NOMO-1 treated with DMSO at 0.1 percent for 48 hours (cell line): ENCODE data around the gene CRYBG1.
"Not testable (repeated sequence)": the region's sequence is repeated elsewhere in the genome, so short reads cannot be mapped to it uniquely, and the experiment has no call there.

Experiments used
- DNase-seq: peaks from one replicate; lab custom pipeline; 2025; ENCODE audit not compliant: unreplicated experiment; lab: John Stamatoyannopoulos, UW

The CRYBG1 gene

DNA sequence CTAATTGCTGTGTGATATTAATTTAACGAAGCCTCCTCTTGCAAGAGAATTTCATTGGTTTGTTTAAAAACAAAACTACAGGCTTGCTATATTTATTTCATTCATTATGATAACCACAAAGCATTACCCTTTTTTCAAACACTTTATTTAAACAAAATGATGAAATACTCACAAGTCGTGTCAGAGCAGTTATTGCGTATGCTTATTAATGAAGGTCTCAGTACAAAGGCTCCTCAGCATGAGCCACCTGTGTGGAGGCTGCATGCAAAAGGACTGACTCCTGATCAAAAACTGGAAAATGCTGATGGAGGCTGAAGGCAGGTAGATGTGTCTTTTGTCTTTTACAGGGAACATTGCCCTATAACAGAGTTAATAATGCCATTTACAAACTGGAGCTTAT, 130.5 kb downstream of the CRYBG1 start:
- peak; percentile 6 for DNase-seq

- peak; percentile 46 for DNase-seq
These were observed 134.5 kb downstream of the CRYBG1 start for GRCh38 chr6:106495014-106495413.

DNA sequence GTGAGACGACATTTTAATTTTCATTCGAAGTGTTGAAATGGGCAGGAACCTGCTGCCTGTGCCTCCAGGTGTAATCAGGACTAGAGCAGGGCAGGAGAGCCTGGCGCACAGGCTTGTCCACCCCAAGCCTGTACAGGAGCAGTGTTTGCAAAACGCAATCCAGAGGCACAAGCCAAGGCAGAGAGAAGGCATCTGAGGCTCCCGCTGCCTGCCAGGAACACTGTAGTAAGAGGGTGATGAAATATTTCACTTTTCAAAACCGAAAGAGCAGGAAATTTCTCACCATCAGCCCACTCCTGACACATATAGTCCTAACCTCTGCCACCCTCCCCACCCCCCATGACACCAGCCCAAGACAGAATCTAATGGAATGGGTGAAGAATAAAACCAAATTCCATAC, 136.3 kb downstream of the CRYBG1 start:
- no peak for DNase-seq

DNA sequence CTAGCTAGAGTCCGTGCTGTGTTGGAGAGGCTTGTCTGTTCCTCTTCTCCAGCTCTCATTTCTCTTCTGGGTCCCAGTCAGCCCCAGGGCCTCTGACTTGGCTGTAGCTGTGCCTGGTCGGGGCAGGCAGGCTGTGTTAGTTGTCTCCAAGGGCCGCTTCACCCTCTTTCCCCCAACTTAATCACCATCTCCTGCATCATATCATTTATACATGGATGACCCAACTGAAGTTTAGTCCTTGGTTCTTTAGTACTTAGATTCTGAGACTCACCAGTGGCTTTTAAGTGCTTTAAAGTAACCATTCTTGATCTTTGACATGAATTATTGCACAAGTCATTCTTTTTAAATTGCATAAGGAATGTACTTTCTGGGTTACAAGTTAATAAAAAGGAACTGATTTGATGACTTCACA, 141.4 kb downstream of the CRYBG1 start:
- peak; percentile 34 for DNase-seq

DNA sequence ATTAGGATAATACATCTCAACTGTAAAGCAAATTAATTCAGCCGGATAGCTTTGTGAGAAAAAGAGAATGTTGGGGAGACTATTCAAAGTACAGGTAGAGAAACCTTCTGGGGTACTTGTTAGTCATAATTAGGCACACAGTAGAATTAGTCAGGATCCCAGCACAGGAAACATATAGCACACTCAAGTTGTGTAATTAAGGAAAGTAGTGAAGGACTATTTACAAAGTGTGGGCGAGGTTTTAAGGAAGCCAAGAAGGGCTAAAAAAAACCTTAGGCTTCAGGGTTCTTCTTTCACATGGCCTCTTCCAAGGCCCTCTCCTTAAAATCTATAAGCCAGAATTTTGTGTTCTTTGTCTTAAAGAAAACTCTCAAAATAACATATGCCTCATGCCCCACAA, 142.0 kb downstream of the CRYBG1 start:
- peak; percentile 16 for DNase-seq

DNA sequence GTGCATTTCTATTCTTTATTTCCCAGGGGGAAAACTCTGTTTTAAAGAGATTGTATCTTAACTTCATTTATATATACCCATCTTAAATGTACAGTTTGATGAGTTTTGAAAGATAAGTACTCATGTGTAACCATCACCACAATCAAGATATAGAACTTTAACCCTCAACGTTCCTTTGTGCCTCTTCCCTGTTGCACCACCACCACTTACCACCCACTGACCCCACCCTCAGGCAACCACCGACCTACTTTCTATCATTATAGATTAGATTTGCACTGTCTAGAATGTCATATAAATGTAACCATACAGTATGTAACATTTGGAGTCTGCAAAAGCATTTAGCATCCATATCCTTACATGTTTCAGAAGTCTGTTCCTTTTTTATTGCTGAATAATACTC, 147.8 kb downstream of the CRYBG1 start:
- no peak for DNase-seq

GRCh38 chr6:106508834-106509233, 148.3 kb downstream of the CRYBG1 start:
- no peak for DNase-seq

GRCh38 chr6:106509420-106510089, 149.0 kb downstream of the CRYBG1 start:
- DNase-seq, result peak; percentile 41

DNA sequence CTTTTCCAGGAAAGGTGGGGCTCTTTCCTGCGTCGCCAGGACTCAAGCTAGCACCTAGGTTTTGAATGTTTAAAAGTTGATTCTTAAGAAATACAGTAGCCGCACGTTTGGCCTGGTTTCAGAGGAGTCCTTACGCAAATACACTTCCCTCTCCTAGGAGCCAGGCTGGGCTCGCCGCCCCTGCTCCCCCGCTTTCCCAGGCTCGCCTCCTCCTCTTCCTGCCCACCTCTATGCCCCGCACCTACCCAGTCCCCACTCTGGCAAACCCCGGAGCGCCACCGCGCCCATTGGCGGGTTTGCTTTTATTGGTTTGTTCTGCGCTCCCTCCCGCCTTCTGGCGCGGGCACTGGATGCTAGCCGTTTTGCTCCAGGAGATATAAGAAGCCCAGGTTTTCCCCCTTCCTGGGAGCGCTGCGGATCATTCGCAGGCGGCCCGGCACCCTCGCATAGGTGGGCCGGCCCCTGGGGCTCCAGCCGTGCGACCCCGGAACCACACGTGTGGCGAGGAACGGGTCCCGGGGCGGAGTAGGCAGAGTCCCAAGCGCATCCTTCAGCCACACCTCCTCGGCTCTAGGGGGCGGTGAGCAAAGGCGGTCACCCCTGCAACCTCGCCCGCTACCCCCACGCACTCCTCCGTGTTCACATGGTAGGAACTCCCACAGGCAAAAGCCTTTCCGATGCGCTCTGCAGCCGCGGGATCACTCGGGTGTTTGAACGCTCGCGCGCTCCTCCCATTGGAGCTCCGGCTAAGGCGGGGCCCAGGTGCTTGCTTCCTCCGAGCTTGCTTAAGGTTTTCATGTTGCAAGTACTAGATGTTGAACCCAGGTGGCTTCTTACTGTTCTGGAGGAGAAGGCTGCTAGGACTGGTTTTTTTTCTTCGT, 149.8 kb downstream of the CRYBG1 start:
- peak; percentile 88 for DNase-seq

- no peak for DNase-seq
These were observed 151.0 kb downstream of the CRYBG1 start for GRCh38 chr6:106511288-106512047.

DNA sequence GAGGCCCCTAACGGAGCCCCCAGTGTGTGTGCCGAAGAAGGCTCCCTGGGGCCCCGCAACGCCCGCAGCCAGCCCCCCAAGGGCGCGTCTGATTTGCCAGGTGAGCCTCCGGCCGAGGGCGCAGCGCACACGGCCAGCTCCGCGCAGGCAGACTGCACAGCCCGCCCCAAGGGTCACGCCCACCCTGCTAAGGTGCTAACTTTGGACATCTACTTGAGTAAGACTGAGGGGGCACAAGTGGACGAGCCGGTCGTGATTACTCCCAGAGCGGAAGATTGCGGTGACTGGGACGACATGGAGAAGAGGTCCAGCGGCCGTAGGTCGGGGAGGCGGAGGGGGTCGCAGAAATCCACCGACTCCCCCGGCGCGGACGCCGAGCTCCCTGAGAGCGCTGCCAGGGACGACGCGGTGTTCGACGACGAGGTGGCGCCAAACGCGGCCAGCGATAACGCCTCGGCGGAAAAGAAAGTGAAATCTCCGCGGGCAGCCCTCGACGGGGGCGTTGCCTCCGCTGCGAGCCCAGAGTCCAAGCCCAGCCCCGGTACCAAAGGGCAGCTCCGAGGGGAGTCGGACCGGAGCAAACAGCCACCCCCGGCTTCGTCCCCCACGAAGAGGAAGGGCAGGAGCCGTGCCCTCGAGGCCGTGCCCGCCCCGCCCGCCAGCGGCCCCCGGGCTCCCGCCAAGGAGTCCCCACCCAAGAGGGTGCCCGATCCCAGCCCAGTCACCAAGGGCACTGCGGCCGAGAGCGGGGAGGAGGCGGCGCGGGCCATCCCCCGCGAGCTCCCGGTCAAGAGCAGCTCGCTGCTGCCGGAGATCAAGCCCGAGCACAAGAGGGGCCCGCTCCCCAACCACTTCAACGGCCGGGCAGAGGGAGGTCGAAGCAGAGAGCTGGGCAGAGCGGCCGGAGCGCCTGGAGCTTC, 151.8 kb downstream of the CRYBG1 start:
- DNase-seq, result peak; percentile 73

- DNase-seq, result peak; percentile 40
These were observed 152.6 kb downstream of the CRYBG1 start for GRCh38 chr6:106512968-106513574.

DNA sequence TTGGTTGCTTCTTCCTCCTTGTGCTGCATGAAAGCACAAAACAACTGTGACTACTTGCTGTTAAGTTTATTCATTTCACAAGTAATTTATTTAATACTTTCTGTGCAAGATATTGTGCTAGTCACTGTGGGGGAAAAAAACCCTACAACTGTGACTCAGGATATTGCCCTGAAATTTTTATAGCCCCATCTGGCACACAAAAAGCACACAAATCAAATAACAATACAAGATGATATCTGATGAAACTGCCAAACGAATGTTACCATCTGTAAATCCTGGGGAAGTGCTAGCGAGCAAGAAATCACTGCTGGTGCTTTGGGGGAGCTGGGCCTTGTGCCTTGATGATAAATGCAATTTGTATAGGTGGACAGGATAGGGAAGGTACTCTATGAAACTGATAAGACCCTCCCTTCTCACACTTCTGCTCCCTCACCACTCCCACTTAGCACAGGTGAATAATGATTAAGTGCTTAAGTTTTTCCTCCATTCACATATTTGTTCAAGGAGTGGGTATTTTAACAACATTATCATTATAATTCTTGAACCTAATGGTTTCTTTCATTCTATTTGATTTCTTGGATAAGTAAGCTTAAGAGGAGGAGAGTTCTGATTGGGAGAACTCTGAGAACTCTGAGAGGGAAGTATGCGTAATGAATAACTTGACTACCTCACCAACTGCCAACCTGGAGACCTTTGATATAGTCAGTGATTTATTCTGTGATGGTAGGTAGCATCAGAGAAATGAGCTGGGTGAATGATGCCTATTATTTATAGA, 153.5 kb downstream of the CRYBG1 start:
- DNase-seq, result peak; percentile 26

DNA sequence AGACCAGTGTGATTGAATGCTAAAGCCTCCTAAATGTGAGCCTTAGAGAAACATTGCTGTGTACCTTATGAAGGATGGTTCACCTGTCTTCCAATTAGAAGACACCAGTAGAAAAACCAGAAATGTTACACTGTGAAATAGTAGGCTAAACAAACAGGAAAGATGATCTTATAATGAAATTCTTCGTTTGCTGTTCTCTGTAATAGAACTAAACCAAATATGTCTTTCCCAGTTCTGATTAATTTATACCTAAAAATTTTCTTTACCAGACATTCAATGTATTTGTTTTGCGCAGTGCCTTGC, 154.0 kb downstream of the CRYBG1 start:
- no peak for DNase-seq

DNA sequence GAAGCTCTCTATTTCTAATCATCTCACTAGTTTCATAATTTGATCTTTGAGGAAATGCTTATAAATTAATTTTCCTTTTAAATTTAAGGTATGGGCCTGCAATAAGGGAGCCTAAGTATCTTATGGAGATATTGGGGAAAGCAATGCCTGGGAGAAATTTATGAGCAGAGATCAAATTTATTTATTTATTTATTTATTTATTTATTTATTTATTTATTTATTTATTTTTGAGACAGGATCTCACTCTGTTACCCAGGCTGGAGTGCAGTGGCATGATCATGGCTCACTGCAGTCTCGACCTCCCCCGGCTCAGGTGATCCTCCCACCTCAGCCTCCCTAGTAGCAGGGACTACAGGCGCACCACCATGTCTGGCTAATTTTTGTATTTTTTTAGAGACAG, 155.1 kb downstream of the CRYBG1 start:
- not testable (repeated sequence) for DNase-seq

- peak; percentile 49 for DNase-seq
These were observed 156.1 kb downstream of the CRYBG1 start for GRCh38 chr6:106516616-106517015.

DNA sequence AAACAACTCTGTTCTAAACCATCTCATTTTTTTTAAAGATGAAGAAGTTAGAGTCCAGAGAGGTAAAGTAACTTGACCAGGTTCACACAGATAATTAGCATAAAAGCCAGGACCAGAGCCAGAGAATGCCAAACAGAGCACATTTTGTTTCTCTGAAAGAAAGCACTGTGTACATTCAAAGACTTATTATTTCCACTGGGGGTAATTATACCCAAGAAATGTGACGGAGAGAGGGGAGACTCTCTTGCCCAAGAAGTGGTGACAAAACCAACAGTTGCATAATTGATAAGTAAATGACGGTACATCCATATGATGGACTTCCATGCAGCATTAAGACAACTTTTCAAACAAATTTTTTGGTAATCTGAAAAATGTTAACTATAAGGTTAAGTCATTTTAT, 157.2 kb downstream of the CRYBG1 start:
- peak; percentile 83 for DNase-seq

GRCh38 chr6:106518748-106519147, 158.2 kb downstream of the CRYBG1 start:
- DNase-seq, result no peak
